Bronchial epithelial cell (primary cell): ENCODE results near the gene ITPR3. TPM values are rescaled to one million over a fixed set of nuclear protein-coding genes. Genes with fewer than 3 reads are reported as not detected.
A peak's percentile ranks its signal among the peaks of the same experiment; 100 is the strongest.

Experiments
- DNase-seq: peaks from one replicate; pipeline ENCODE4 v3.0.0-alpha.2; 2010; ENCODE audit warnings: low read depth
- FAIRE-seq: peaks from 2 replicates; lab custom pipeline; 2011; peaks lifted over from hg19 to GRCh38; lab: Jason Lieb, UNC
- H3K27me3 ChIP-seq: 2 replicates; pipeline ENCODE4 v1.5.1; 2011; ENCODE audit warnings: low read length; ENCODE audit not compliant: control insufficient read depth, insufficient read depth
- H3K36me3 ChIP-seq: 2 replicates; pipeline ENCODE4 v1.5.1; 2011; ENCODE audit warnings: low read length; ENCODE audit not compliant: control insufficient read depth, insufficient read depth
- H3K4me3 ChIP-seq: 2 replicates; pipeline ENCODE4 v1.5.1; 2011; ENCODE audit warnings: mild to moderate bottlenecking, low read depth, low read length, control low read depth
- CTCF ChIP-seq: IDR thresholded peaks from 2 replicates; pipeline ENCODE4 v1.5.1; 2011; ENCODE audit warnings: mild to moderate bottlenecking, moderate library complexity, low read length, control low read depth, inconsistent platforms; ENCODE audit not compliant: insufficient read depth, severe bottlenecking
- total RNA-seq: library from RNA; depleted of rRNA; stranded (reverse); fragments of >200 nt; gene quantifications from 2 replicates; pipeline ENCODE4 v1.2.1, GENCODE V29; 2014

Gene ITPR3
- total RNA-seq, 1 donor from 2014 or later = 95.6 TPM

- FAIRE-seq (no peak), DNase-seq (no peak)
- H3K4me3 ChIP-seq = no peak overlapping the region
- H3K27me3 ChIP-seq = no peaks in the 10 kb centered on the region
- H3K36me3 ChIP-seq = peaks cover 79% of the 10 kb centered on the region
- TF ChIP-seq CTCF = no peak
Measured at GRCh38 chr6:33686981-33687975, 66.2 kb downstream of the ITPR3 start.

- no peak for DNase-seq
- no peak for FAIRE-seq
- Histone ChIP-seq H3K4me3 (no peak overlapping the region), H3K36me3 (peaks cover 80% of the 10 kb centered on the region), H3K27me3 (no peaks in the 10 kb centered on the region)
- no peak for TF ChIP-seq CTCF
Measured at GRCh38 chr6:33688006-33688405, 66.9 kb downstream of the ITPR3 start.

- peaks cover 75% of the 10 kb centered on the region for H3K36me3 ChIP-seq
- no peaks in the 10 kb centered on the region for H3K27me3 ChIP-seq
- no peak for FAIRE-seq
- no peak for TF ChIP-seq CTCF
- no peak for DNase-seq
- no peak overlapping the region for H3K4me3 ChIP-seq
Measured at GRCh38 chr6:33688451-33689147, 67.5 kb downstream of the ITPR3 start.

- DNase-seq (no peak), FAIRE-seq (no peak)
- Histone ChIP-seq H3K4me3 (no peak overlapping the region), H3K36me3 (peaks cover 73% of the 10 kb centered on the region), H3K27me3 (no peaks in the 10 kb centered on the region)
- TF ChIP-seq CTCF = no peak
Measured at GRCh38 chr6:33689148-33689494, 68.0 kb downstream of the ITPR3 start.

- no peak overlapping the region for H3K4me3 ChIP-seq
- DNase-seq (no peak), FAIRE-seq (peak; percentile 18)
- TF ChIP-seq CTCF = no peak
- H3K27me3 ChIP-seq = no peaks in the 10 kb centered on the region
- H3K36me3 ChIP-seq = peaks cover 67% of the 10 kb centered on the region
Measured at GRCh38 chr6:33689879-33690278, 68.8 kb downstream of the ITPR3 start.
